SK-N-SH (cell line): ENCODE data around the gene ABHD11.

Experiments used
- EZH2phosphoT487 ChIP-seq: fragments of 200-600 bp; sonication (generic); IDR thresholded peaks from 2 replicates; pipeline ENCODE4 v1.6.1; 2017; ENCODE audit warnings: low read depth, mixed run types, mild to moderate bottlenecking, antibody characterized with exemption, moderate library complexity, borderline replicate concordance
- TAF1 ChIP-seq: IDR thresholded peaks from 2 replicates; pipeline ENCODE4 v1.6.1; 2012; ENCODE audit warnings: low read depth, mild to moderate bottlenecking, low read length, moderate library complexity, borderline replicate concordance

DNA sequence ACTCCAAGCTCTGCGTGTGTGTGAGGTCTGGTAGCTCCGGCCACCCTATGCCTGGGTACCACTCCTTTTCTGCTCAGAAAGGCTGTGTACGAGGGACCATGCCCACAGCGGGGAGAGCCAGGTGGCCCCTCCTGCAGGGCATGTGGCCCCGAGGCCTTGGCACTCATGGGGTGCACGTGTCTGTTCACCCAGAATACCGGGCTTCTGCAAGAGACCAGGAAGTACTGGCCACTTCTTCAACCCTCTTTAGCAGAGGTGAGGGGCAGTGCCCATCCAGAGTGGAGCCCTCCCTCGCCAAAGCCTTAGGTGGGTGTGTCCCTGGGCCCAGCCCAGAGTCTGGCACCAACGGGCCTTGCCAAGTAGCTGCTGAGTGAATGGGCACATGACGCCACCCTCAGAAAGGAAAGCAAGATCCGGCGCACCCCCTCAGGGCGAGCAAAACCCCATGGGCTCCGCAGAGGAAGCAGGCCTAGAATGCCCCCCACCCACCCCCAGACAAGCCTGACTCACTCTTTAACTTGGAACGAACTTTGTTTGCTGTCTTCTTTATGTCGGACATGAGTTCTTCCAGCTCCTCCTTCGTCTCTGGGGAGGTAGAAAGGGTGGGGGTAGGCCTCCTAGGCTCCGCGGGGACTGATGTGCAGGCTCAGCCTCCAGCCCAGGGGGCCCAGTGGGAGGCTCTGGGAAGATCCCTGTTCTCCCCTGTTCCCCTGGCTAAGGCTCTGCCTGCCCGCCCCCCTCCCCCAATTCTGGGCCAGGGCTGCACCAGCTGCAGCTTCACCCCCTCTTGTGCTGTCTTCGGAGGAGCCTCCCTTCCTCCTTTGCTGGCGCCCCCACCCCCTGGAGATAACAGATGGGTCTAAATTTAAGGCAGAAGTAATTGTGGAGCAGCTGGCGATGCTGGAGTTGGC, 33.7 kb downstream of the ABHD11 start:
- no peak for TF ChIP-seq EZH2phosphoT487
- no peak for TF ChIP-seq TAF1
